ENCODE results near the gene HID1.

DNA sequence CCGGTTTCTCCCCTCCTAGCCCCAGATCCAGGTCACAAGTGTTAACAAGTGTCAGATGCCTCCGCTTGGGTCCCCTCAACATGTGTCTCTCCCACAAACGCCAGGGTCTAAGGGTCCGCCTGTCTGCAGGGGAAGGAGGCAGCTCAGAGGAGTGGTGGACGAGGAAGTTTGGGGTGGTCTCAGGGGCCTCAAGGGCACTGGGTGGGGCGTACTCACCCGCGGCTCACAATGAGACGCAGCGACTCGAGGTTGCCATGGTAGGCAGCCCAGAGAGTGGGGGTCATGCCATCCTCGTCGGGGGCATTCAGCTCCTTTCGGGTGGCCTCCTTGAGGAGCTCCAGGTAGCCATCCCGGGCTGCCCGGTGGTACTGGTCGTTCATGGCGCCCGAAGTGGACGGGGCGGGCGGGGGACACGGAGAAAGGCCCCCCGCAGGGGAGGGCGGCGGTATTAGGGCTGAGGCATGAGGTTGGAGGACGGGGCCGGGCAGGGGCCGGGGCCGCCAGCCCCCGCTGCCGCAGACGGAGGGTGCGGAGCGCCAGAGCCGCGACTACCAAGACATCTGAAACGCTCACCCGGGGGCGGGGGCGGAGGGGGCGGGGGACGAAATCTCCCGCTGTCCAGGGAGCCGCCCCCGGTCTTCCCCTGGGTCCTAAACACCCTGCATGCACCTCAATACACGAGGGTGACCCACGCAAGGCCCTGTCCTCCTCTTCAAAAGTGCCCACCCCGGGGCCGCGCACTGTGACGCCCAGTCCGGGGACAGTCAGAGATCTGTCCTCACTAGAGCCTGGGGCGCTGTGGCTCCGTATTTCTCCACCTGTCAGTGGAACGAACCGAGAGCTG lies 49.6 kb downstream of the HID1 start, which contains the start of gene USH1G:
- TF ChIP-seq ZNF274 (IDR thresholded peaks at IDR 0.05; ENCODE audit: low read depth, low read length) (no peak), SUZ12 (IDR thresholded peaks at IDR 0.05; ENCODE audit: extremely low read depth, insufficient read depth, insufficient read length) (no peak), YY1 (IDR thresholded peaks at IDR 0.05; ENCODE audit: insufficient read depth, insufficient read length) (no peak)
